ENCODE results near the gene IQSEC1. TPM values are rescaled to one million over a fixed set of nuclear protein-coding genes. Genes with fewer than 3 reads are reported as not detected.

IQSEC1 gene
- total and polyA plus RNA-seq, 7 donors = 2.5 to 39.1 (median 23.9) TPM

GRCh38 chr3:12948891-12949711 lies 124.1 kb downstream of the IQSEC1 start:
- no peaks in the 10 kb centered on the region for H3K27me3 ChIP-seq
- intact Hi-C loops (cut with DNase I) = no loop called here
- DNase-seq = no peak
- peaks cover 0 to 62% (median 45%) of the 10 kb centered on the region in 4 donors for H3K4me1 ChIP-seq
- 78 to 85% methylated on average over 10 of the region's 10 CpGs for WGBS, 2 donors
- H3K27ac ChIP-seq = no peak overlapping the region
- H3K36me3 ChIP-seq = no peaks in the 10 kb centered on the region
- no peaks in the 10 kb centered on the region for H3K9me3 ChIP-seq
- TF ChIP-seq POLR2A (IDR thresholded peaks at IDR 0.05) (no peak), POLR2AphosphoS5 (IDR thresholded peaks at IDR 0.05) (no peak), EP300 (IDR thresholded peaks at IDR 0.05) (no peak), CTCF (IDR thresholded peaks at IDR 0.05) (no peak)
- no peak overlapping the region for H3K4me3 ChIP-seq

- H3K4me1 ChIP-seq = peaks cover 0 to 58% (median 43%) of the 10 kb centered on the region in 4 donors
- H3K27me3 ChIP-seq = no peaks in the 10 kb centered on the region
- H3K36me3 ChIP-seq = no peaks in the 10 kb centered on the region
- WGBS, 2 donors = 88 to 89% methylated on average over 7 of the region's 7 CpGs
- no peak overlapping the region for H3K27ac ChIP-seq
- no peak overlapping the region for H3K4me3 ChIP-seq
- H3K9me3 ChIP-seq = no peaks in the 10 kb centered on the region
- TF ChIP-seq POLR2AphosphoS5 (IDR thresholded peaks at IDR 0.05) (no peak), POLR2A (IDR thresholded peaks at IDR 0.05) (no peak), CTCF (IDR thresholded peaks at IDR 0.05) (no peak), EP300 (IDR thresholded peaks at IDR 0.05) (no peak)
- intact Hi-C loops (cut with DNase I) = no loop called here
- DNase-seq = no peak
Observed at GRCh38 chr3:12948371-12948770, 124.9 kb downstream of the IQSEC1 start.

GRCh38 chr3:12947504-12948369 lies 125.5 kb downstream of the IQSEC1 start:
- intact Hi-C loops (cut with DNase I) = no loop called here
- no peaks in the 10 kb centered on the region for H3K27me3 ChIP-seq
- H3K9me3 ChIP-seq = no peaks in the 10 kb centered on the region
- TF ChIP-seq CTCF (IDR thresholded peaks at IDR 0.05) (no peak), POLR2A (IDR thresholded peaks at IDR 0.05) (no peak), POLR2AphosphoS5 (IDR thresholded peaks at IDR 0.05) (no peak), EP300 (IDR thresholded peaks at IDR 0.05) (no peak)
- peak; percentile 77 for DNase-seq
- H3K4me1 ChIP-seq = peaks cover 0 to 58% (median 43%) of the 10 kb centered on the region in 4 donors
- H3K36me3 ChIP-seq = no peaks in the 10 kb centered on the region
- no peak overlapping the region for H3K27ac ChIP-seq
- 45 to 68% methylated on average over 7 of the region's 7 CpGs for WGBS, 2 donors
- H3K4me3 ChIP-seq = no peak overlapping the region

- Histone ChIP-seq H3K4me1 (peaks cover 0 to 58% (median 43%) of the 10 kb centered on the region in 4 donors), H3K9me3 (no peaks in the 10 kb centered on the region), H3K4me3 (no peak overlapping the region), H3K36me3 (peaks cover 0 to 2% (median under 1%) of the 10 kb centered on the region in 4 donors), H3K27ac (no peak overlapping the region), H3K27me3 (no peaks in the 10 kb centered on the region)
- WGBS, 2 donors = 84 to 92% methylated on average over 8 of the region's 8 CpGs
- TF ChIP-seq POLR2AphosphoS5 (IDR thresholded peaks at IDR 0.05) = no peak
- intact Hi-C loops (cut with DNase I) = no loop called here
- DNase-seq = no peak
Observed at GRCh38 chr3:12946649-12947316, 126.4 kb downstream of the IQSEC1 start.

Data from sigmoid colon (tissue), 7 donors.